ENCODE measurements around the gene HPS1. TPM values are rescaled to one million over a fixed set of nuclear protein-coding genes. Genes with fewer than 3 reads are reported as not detected.

Gene HPS1
- total RNA-seq, 4 donors from 2014 or later, result 51.4 to 74.4 (median 60.8) TPM

DNA sequence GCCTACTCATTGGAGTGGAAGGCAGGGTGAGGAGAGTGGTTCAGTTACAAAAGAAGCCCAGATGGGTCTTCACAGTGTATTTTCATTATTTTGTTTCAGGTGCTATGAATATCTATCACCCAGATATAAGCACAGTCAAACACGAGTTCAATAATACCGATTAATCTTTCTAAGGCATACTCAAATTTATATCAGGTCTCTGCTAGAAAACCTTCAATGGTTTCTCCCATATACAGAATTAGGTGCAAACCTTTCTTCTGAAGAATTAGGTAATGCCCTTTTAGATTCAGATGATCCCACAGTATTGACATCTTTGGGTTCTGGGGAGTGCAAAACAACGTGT, 14.7 kb upstream of the HPS1 start:
- no peaks in the 10 kb centered on the region for H3K27me3 ChIP-seq
- H3K9me3 ChIP-seq, result no peaks in the 10 kb centered on the region
- no peak for TF ChIP-seq EP300 (IDR thresholded peaks at IDR 0.05)
- ATAC-seq, result no peak
- WGBS, 2 donors (ENCODE audit: low coverage in 1 of 2), result 78 to 83% methylated on average over 3 of the region's 3 CpGs
- peaks cover 0 to 12% (median 3%) of the 10 kb centered on the region in 3 donors for H3K4me1 ChIP-seq
- H3K27ac ChIP-seq, result peak overlapping the region in 3 of 4 donors; percentile 40 to 61 (median 61)
- H3K36me3 ChIP-seq, result peaks cover 0 to 16% of the 10 kb centered on the region in 2 donors
- H3K4me3 ChIP-seq, result no peak overlapping the region

DNA sequence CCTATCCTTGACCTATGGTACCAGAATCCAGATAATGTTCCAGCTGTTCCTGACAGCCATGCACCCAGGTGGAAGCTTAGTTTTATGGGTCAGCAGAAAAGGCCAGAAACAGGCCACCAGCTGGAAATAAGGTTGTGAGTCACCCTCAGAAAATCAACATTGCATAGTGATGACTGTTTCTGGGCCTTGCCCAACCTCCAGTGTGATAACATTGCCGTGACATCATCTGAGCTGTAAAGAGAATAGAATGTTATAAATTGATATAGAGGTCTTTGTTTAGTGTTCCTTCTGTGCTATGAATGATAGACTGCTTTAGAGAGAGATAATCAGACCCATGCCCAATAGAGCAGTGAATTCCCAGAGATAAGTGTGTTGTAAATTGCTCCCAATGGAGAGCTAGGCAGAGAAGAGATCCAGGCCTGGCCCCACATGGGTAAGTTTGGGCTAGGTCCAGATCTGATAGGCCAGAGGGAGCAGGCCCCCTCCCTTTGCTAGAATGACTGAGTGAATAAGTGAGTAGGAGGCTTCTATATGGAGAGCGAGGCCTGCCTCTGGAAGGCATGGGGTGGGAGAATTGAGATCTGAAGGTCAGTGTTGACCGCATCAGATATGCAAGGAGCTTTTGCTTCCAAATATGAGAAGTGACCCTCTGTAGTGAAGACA, 14.2 kb upstream of the HPS1 start:
- Histone ChIP-seq H3K27ac (peak overlapping the region in 3 of 4 donors; percentile 40 to 61 (median 61)), H3K36me3 (peaks cover 0 to 16% of the 10 kb centered on the region in 2 donors), H3K9me3 (no peaks in the 10 kb centered on the region), H3K4me1 (peaks cover 0 to 12% (median 3%) of the 10 kb centered on the region in 3 donors), H3K27me3 (no peaks in the 10 kb centered on the region), H3K4me3 (no peak overlapping the region)
- TF ChIP-seq POLR2A (IDR thresholded peaks at IDR 0.05) (no peak), POLR2AphosphoS5 (IDR thresholded peaks at IDR 0.05) (peak; percentile 96), EP300 (IDR thresholded peaks at IDR 0.05) (no peak)
- TF ChIP-seq, protein P1, sequence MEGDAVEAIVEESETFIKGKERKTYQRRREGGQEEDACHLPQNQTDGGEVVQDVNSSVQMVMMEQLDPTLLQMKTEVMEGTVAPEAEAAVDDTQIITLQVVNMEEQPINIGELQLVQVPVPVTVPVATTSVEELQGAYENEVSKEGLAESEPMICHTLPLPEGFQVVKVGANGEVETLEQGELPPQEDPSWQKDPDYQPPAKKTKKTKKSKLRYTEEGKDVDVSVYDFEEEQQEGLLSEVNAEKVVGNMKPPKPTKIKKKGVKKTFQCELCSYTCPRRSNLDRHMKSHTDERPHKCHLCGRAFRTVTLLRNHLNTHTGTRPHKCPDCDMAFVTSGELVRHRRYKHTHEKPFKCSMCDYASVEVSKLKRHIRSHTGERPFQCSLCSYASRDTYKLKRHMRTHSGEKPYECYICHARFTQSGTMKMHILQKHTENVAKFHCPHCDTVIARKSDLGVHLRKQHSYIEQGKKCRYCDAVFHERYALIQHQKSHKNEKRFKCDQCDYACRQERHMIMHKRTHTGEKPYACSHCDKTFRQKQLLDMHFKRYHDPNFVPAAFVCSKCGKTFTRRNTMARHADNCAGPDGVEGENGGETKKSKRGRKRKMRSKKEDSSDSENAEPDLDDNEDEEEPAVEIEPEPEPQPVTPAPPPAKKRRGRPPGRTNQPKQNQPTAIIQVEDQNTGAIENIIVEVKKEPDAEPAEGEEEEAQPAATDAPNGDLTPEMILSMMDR (IDR thresholded peaks at IDR 0.05), result no peak
- WGBS, 2 donors (ENCODE audit: low coverage in 1 of 2), result 62 to 76% methylated on average over 2 to 3 of the region's 3 CpGs
- ATAC-seq, result peak; percentile 92

DNA sequence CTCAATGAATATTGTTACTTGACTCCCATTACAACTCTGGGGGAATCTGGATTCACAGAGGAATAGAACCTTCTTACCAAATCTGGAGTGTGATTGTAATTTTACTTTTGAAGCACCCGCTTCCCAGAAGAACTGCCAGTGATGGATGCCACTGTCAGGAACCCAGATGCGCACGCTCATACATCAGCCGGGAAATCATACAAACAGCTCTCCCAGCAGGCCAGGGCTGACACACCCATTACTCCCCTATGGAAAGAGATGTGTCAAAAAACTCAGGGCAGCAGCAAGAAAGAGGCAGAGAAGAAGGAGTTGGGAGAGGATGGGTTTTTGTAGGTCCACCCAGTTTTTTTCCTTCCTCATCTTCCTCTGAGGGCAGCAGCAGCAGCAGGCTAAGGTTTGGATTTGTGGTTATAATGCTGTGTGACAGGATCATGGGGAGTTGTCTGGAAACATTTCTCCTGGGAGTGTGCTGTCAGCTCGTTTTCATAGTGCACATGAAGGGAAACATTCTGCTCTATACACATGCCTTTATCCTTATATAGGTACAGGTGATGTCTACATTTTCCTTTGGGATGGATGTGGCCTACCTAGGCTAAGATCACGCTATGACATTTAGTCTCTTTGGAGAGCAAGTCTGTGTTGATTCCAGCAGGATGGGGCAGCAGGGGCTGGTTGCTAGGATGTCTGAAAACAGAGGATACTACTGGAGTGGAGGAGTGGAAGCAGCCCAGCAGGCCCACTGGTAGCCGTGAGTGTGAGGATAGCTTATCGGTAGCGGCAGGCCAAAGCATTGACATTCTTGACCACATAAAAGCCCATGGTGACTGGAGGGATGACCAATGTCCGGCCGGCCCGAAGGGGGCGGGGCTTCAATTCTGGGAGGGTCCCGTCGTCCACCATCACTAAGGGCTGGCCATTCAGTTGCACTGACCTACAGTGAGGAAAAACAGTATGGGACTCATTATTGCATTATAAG, 12.4 kb upstream of the HPS1 start:
- no peaks in the 10 kb centered on the region for H3K27me3 ChIP-seq
- H3K4me1 ChIP-seq, result peaks cover 0 to 12% (median 3%) of the 10 kb centered on the region in 3 donors
- WGBS, 2 donors (ENCODE audit: low coverage in 1 of 2), result 77 to 84% methylated on average over 7 to 10 of the region's 15 CpGs
- TF ChIP-seq POLR2AphosphoS5 (IDR thresholded peaks at IDR 0.05), result no peak
- no peak for TF ChIP-seq POLR2A (IDR thresholded peaks at IDR 0.05)
- no peak for TF ChIP-seq EP300 (IDR thresholded peaks at IDR 0.05)
- TF ChIP-seq, protein P1 (IDR thresholded peaks at IDR 0.05), result no peak
- H3K27ac ChIP-seq, result no peak overlapping the region
- no peak for ATAC-seq
- H3K9me3 ChIP-seq, result no peaks in the 10 kb centered on the region
- no peak overlapping the region for H3K4me3 ChIP-seq
- peaks cover 0 to 16% of the 10 kb centered on the region in 2 donors for H3K36me3 ChIP-seq

DNA sequence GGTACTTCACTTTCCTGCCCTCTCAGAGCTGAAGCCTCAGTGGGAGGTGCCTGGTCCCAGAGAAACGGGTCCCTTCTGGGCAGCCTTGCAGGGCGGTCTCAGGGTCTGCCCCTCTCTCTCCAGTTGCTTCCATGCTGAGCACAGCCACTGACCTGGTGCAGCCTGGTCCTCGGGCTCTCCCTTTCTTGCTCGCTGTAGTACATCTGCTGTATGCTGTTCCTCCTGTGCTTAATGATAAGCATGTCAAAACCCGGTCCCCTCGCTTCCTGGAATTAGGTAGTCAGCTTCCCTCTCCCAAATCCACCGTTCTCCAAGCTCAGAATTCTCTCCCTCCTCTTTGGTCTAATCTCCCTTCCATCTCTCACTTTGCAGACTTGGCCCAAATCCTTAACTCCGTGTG, 11.0 kb upstream of the HPS1 start:
- Histone ChIP-seq H3K9me3 (no peaks in the 10 kb centered on the region), H3K4me1 (peaks cover 0 to 12% (median 3%) of the 10 kb centered on the region in 3 donors), H3K27me3 (no peaks in the 10 kb centered on the region), H3K4me3 (no peak overlapping the region), H3K27ac (no peak overlapping the region), H3K36me3 (peaks cover 0 to 16% of the 10 kb centered on the region in 2 donors)
- ATAC-seq, result no peak
- TF ChIP-seq POLR2A (IDR thresholded peaks at IDR 0.05) (no peak), EP300 (IDR thresholded peaks at IDR 0.05) (no peak), POLR2AphosphoS5 (IDR thresholded peaks at IDR 0.05) (no peak)
- TF ChIP-seq, protein P1 (IDR thresholded peaks at IDR 0.05), result no peak
- WGBS, 2 donors (ENCODE audit: low coverage in 1 of 2), result 43 to 82% methylated on average over 2 to 7 of the region's 8 CpGs

DNA sequence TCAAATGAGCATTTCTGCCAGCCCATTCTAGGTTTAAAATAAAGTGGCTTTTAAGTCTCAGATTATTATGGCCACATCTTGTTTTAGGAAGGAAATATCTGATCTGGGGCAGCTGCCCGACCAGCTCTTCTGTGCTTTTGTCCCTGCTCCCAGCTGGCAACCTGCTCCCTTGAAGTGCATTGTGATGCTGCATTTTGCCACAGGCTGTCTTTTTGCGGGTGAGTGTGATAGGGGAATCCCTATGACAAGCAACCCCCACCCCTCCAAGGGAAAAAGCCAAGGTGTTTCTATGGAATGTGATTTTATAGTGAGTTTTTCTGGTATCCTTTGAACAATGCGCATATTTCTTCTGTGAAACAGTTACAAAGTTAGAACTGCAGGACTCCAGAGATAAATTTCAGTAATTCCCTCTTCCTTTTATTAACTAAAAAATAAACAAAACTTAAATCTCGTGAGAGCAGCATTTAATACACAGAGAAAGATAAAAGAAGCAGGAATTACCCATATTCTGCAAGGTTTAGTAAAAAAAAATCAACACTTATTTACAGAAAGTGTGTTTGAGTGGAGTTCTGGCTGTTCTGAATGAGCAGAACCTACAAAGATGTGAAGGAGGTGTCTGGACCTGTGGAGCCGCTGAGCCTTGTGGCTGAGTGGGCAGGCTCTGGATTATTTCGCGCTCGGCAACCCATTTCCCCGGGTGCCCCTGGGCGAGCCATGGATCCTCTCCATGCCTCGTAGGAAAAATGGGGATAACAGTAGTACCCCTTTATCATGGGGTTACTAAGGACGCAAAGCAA, 10.1 kb upstream of the HPS1 start:
- H3K27ac ChIP-seq, result no peak overlapping the region
- no peak for ATAC-seq
- 58 to 65% methylated on average over 5 to 11 of the region's 12 CpGs for WGBS, 2 donors (ENCODE audit: low coverage in 1 of 2)
- H3K36me3 ChIP-seq, result peaks cover 0 to 16% of the 10 kb centered on the region in 2 donors
- no peaks in the 10 kb centered on the region for H3K27me3 ChIP-seq
- H3K9me3 ChIP-seq, result no peaks in the 10 kb centered on the region
- TF ChIP-seq EP300 (IDR thresholded peaks at IDR 0.05), result no peak
- TF ChIP-seq POLR2A (IDR thresholded peaks at IDR 0.05), result no peak
- TF ChIP-seq, protein P1 (IDR thresholded peaks at IDR 0.05), result no peak
- no peak for TF ChIP-seq POLR2AphosphoS5 (IDR thresholded peaks at IDR 0.05)
- H3K4me1 ChIP-seq, result peaks cover 0 to 12% (median 3%) of the 10 kb centered on the region in 3 donors
- H3K4me3 ChIP-seq, result no peak overlapping the region
